ENCODE measurements around the gene MEIS1. TPM values are rescaled to one million over a fixed set of nuclear protein-coding genes. Genes with fewer than 3 reads are reported as not detected.

MEIS1 gene
- total RNA-seq, 2 experiments from 2014 or later = 5.4 to 7.3 TPM

DNA sequence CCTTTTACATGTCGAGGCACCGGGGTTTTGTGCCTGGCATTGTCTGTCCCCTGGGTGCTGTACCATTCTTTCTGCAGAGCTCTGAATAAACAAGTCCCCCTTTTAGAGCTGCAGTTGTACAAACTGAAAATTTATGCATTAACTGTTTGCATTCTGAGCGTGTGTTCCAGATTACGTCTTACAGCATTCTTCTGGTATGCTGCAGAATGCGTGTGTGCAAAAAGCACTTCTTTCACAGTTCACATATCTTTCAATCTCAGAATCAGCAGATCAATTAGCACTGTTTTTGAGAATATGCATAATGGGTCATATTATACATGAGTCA, 27.5 kb downstream of the MEIS1 start:
- intact Hi-C loops (cut with micrococcal nuclease; ENCODE audit: unreplicated experiment) = no loop called here

DNA sequence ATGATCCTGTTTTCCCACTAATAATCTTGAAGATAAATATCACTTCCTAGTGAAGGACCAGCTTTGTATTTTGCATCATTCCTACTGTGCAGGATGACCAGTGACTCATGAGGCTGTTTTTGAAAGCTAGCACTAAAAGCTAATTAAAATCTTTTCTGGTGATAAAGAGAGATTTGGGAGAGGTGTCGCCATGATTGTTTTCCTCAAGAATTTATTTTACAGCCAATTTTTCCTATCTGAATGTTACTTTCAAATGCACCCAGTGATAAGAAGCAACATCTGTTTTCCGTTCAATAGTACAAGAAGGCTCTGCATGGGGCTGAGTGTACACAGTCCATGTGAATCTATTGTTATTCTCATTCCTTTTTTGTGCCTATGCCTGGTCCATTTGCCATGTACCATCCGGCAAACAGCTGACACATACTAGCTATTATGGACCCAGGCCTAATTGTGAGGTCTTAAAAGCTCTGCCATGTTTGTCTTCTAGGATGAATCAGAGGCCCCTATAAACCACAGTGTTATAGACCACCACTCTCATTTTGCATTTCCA, 28.4 kb downstream of the MEIS1 start:
- TF ChIP-seq EZH2phosphoT487 (IDR thresholded peaks at IDR 0.05; ENCODE audit: borderline replicate concordance, low read depth, low read length) = no peak
- TF ChIP-seq, protein P1, sequence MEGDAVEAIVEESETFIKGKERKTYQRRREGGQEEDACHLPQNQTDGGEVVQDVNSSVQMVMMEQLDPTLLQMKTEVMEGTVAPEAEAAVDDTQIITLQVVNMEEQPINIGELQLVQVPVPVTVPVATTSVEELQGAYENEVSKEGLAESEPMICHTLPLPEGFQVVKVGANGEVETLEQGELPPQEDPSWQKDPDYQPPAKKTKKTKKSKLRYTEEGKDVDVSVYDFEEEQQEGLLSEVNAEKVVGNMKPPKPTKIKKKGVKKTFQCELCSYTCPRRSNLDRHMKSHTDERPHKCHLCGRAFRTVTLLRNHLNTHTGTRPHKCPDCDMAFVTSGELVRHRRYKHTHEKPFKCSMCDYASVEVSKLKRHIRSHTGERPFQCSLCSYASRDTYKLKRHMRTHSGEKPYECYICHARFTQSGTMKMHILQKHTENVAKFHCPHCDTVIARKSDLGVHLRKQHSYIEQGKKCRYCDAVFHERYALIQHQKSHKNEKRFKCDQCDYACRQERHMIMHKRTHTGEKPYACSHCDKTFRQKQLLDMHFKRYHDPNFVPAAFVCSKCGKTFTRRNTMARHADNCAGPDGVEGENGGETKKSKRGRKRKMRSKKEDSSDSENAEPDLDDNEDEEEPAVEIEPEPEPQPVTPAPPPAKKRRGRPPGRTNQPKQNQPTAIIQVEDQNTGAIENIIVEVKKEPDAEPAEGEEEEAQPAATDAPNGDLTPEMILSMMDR (conservative IDR thresholded peaks at IDR 0.05; ENCODE audit: low read length) = no peak
- ChIA-PET POLR2A (interaction anchor here (0.6 kb wide), 1 partner anchor 339 kb away, joined by 3 read pairs; no protein-coding TSS in a partner anchor), CTCF (ENCODE audit: unreplicated experiment) (no interaction called here)
- BruUV-seq (replicated peaks) = no TSS peak
- H3K79me2 ChIP-seq (ENCODE audit: insufficient read depth, low read depth, low read length) = no peaks in the 10 kb centered on the region
- no peak overlapping the region for H2AFZ ChIP-seq (ENCODE audit: low read length)
- DNase-seq (ENCODE audit: low spot score) = no peak
- intact Hi-C loops (cut with micrococcal nuclease; ENCODE audit: unreplicated experiment) = no loop called here
- no peak overlapping the region for H3K27ac ChIP-seq (ENCODE audit: low read depth, low read length, poor library complexity, severe bottlenecking)
- H3K9me2 ChIP-seq (ENCODE audit: insufficient read depth, low read length) = no peaks in the 10 kb centered on the region
- no peaks in the 10 kb centered on the region for H3K36me3 ChIP-seq (ENCODE audit: insufficient read depth, low read length)
- no peaks in the 10 kb centered on the region for H3K4me1 ChIP-seq (ENCODE audit: insufficient read depth, low read length, poor library complexity, severe bottlenecking)
- H3K4me3 ChIP-seq (ENCODE audit: low read depth, low read length, poor library complexity, severe bottlenecking) = no peak overlapping the region
- H4K20me1 ChIP-seq (ENCODE audit: insufficient read depth, low read length) = no peaks in the 10 kb centered on the region
- H3K4me2 ChIP-seq (ENCODE audit: low read length) = no peak overlapping the region
- H3K9me3 ChIP-seq (ENCODE audit: low read length) = no peaks in the 10 kb centered on the region

More for the DNA sequence above, 27.5 kb downstream of the MEIS1 start:
- Histone ChIP-seq H3K9me2 (ENCODE audit: insufficient read depth, low read length) (no peaks in the 10 kb centered on the region), H3K4me2 (ENCODE audit: low read length) (no peak overlapping the region), H4K20me1 (ENCODE audit: insufficient read depth, low read length) (no peaks in the 10 kb centered on the region), H3K27ac (ENCODE audit: low read depth, low read length, poor library complexity, severe bottlenecking) (no peak overlapping the region), H3K4me3 (ENCODE audit: low read depth, low read length, poor library complexity, severe bottlenecking) (no peak overlapping the region), H3K9me3 (ENCODE audit: low read length) (no peaks in the 10 kb centered on the region), H3K36me3 (ENCODE audit: insufficient read depth, low read length) (no peaks in the 10 kb centered on the region), H3K4me1 (ENCODE audit: insufficient read depth, low read length, poor library complexity, severe bottlenecking) (no peaks in the 10 kb centered on the region), H2AFZ (ENCODE audit: low read length) (no peak overlapping the region), H3K79me2 (ENCODE audit: insufficient read depth, low read depth, low read length) (no peaks in the 10 kb centered on the region)
- no peak for TF ChIP-seq EZH2phosphoT487 (IDR thresholded peaks at IDR 0.05; ENCODE audit: borderline replicate concordance, low read depth, low read length)
- TF ChIP-seq, protein P1 (conservative IDR thresholded peaks at IDR 0.05; ENCODE audit: low read length) = no peak
- no TSS peak for BruUV-seq (replicated peaks)
- ChIA-PET POLR2A (interaction anchor here (1.3 kb wide), 1 partner anchor 8 kb away, joined by 3 read pairs; no protein-coding TSS in a partner anchor), CTCF (ENCODE audit: unreplicated experiment) (no interaction called here)
- DNase-seq (ENCODE audit: low spot score) = no peak

DNA sequence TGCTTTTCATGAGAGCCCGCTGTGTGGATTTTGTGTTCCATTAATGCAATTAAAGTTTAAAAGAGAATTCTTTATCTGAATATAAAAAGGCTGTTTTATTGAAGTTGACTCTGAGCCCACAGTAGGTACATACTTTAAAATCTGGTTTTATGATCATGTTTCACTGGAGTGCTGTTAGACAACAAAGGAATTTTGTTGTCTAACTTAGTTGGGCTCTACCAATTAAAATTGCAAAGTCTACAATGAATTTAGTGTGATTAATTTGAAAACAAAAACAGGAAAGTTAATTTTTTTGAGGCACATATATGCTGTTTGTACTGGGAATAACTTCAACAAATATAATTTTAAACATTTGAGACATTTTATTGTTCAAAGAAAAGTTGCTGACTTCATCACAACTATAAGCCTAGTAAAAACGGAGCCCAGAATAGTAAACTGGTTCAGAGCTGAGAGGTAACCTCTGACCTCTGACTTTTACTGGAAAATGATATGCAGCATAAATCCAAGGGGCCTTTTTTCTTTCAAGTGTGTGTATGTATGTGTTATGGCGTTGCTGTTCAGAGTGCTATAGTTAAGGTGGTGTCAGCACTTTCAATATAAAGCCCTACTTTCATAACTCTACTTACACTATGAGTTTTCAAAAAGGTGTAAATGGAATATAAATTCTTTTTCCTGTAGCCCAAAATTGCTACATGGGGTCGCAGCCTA, 30.2 kb downstream of the MEIS1 start:
- H3K79me2 ChIP-seq (ENCODE audit: insufficient read depth, low read depth, low read length) = no peaks in the 10 kb centered on the region
- no TSS peak for BruUV-seq (replicated peaks)
- peaks cover 7% of the 10 kb centered on the region for H3K4me1 ChIP-seq (ENCODE audit: insufficient read depth, low read length, poor library complexity, severe bottlenecking)
- H3K4me2 ChIP-seq (ENCODE audit: low read length) = no peak overlapping the region
- H3K36me3 ChIP-seq (ENCODE audit: insufficient read depth, low read length) = no peaks in the 10 kb centered on the region
- TF ChIP-seq, protein P1 (conservative IDR thresholded peaks at IDR 0.05; ENCODE audit: low read length) = no peak
- no peak for TF ChIP-seq EZH2phosphoT487 (IDR thresholded peaks at IDR 0.05; ENCODE audit: borderline replicate concordance, low read depth, low read length)
- no peak overlapping the region for H3K4me3 ChIP-seq (ENCODE audit: low read depth, low read length, poor library complexity, severe bottlenecking)
- H3K9me2 ChIP-seq (ENCODE audit: insufficient read depth, low read length) = no peaks in the 10 kb centered on the region
- no peak for DNase-seq (ENCODE audit: low spot score)
- H3K9me3 ChIP-seq (ENCODE audit: low read length) = no peaks in the 10 kb centered on the region
- ChIA-PET POLR2A (interaction anchor here (0.6 kb wide), 1 partner anchor 359 kb away, joined by 4 read pairs; no protein-coding TSS in a partner anchor), CTCF (ENCODE audit: unreplicated experiment) (no interaction called here)
- no peak overlapping the region for H3K27ac ChIP-seq (ENCODE audit: low read depth, low read length, poor library complexity, severe bottlenecking)
- no peak overlapping the region for H2AFZ ChIP-seq (ENCODE audit: low read length)
- no peaks in the 10 kb centered on the region for H4K20me1 ChIP-seq (ENCODE audit: insufficient read depth, low read length)
- intact Hi-C loops (cut with micrococcal nuclease; ENCODE audit: unreplicated experiment) = no loop called here
